ENCODE measurements around the gene CARD14.

CARD14 gene

DNA sequence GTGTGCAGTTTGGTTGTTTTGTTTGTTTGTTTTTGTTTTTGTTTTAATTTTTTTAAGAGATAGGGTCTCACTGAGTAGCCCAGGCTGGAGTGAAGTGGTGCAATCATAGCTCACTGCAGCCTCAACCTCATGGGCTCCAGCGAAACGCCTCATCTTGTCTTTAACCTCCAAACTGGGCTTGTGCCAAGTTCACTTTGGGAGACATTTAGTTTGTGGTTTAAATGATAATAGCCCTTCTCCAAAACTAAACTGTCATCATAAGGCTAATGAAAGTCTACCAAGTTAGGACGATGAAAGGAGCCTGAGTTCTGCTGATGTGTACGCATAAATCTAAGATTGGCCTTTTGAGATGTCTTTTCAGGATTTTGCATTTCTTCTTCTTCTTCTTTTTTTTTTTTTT is 6.5 kb upstream of the CARD14 start:
- Mint-ChIP-seq H3K27me3 (ENCODE audit: low read depth) (peaks cover 10% of the 10 kb centered on the region), H3K4me1 (ENCODE audit: low read depth) (no peaks in the 10 kb centered on the region), H3K27ac (no peak overlapping the region), H3K4me3 (no peak overlapping the region), H3K9me3 (no peaks in the 10 kb centered on the region), H3K36me3 (ENCODE audit: low read depth) (no peaks in the 10 kb centered on the region)
- no peak for DNase-seq (ENCODE audit: low spot score)

DNA sequence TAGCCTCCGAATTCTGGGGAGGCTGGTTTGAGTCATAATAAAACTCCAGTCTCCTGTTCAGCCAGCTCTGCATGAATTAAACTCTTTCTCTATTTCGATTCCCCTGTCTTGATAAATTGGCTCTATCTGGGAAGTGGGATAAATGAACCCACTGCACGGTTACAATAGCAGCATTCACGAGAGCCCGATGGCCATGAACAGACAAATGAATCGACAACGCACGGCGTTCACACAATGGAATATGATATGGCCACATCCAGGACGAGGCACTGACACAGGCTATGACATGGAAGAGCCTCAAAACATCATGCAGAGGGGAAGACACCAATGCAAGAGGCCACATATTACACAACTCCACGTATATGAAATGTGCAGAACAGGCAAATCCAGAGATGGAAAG is 5.6 kb upstream of the CARD14 start:
- no peak overlapping the region for H3K4me3 Mint-ChIP-seq
- no peaks in the 10 kb centered on the region for H3K36me3 Mint-ChIP-seq (ENCODE audit: low read depth)
- H3K9me3 Mint-ChIP-seq: no peaks in the 10 kb centered on the region
- DNase-seq (ENCODE audit: low spot score): no peak
- no peak overlapping the region for H3K27ac Mint-ChIP-seq
- peaks cover 10% of the 10 kb centered on the region for H3K27me3 Mint-ChIP-seq (ENCODE audit: low read depth)
- H3K4me1 Mint-ChIP-seq (ENCODE audit: low read depth): no peaks in the 10 kb centered on the region

DNA sequence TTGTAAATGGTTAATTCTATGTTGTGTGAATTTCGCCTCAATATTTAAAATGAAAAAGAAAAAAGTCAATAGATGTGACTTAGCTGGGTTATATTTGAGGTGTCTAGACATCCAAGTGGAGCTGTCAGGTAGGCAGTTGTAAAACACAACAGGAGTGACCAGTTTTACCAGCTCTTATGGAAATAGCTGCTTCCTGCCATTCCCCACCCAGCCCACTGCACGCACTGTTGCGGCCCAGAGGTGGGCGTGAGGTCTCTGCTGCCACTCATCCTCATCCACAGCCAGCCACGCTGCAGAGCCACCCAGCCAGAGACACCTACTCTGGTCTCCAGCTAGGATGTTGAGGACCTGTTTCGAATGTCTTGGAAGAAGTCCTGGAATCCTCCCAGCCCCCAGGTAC is 3.4 kb upstream of the CARD14 start:
- H3K9me3 Mint-ChIP-seq: no peaks in the 10 kb centered on the region
- H3K36me3 Mint-ChIP-seq (ENCODE audit: low read depth): no peaks in the 10 kb centered on the region
- DNase-seq (ENCODE audit: low spot score): no peak
- no peak overlapping the region for H3K4me3 Mint-ChIP-seq
- H3K27ac Mint-ChIP-seq: no peak overlapping the region
- H3K27me3 Mint-ChIP-seq (ENCODE audit: low read depth): no peaks in the 10 kb centered on the region
- H3K4me1 Mint-ChIP-seq (ENCODE audit: low read depth): no peaks in the 10 kb centered on the region

DNA sequence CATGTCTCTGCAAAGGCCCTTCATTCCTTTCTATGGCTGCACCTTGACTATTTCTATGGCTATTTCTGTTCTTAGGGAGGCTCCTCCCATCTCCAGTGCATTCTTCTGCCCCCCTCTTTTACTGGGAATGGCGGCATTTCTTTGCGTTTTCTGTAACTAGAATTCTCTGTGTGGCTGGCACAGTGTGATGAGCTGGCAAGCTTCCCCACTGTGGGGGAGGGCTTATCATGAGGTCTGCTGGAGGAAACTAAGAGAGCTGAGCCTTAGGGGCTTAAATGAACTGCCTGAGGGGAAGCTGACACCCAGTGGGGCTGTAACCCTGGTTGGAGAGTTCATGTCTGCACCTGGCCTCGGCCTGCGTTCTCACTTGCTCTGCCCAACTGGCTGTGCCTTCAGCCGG is 1.5 kb upstream of the CARD14 start:
- no peak for DNase-seq (ENCODE audit: low spot score)

DNA sequence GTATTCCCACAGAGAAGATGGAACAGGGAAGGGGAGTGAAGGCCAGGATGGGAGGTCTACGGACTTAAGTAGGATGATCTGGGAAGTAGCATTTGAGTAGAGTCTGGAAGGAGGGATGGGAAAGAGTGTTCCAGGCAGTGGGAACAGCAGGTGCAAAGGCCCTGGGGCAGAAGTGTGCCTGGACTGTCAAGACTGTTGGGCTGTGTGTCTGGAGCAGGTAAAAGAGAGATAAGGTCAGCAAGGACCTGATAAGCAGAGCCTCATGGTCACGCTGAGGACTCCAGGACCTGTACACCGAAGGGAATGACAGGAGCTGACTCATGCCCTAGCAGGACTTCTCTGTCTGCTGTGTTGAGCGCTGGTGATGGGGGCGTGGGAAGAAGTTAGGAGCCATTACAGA is 723 bp upstream of the CARD14 start:
- Mint-ChIP-seq H3K27ac (no peak overlapping the region), H3K4me1 (ENCODE audit: low read depth) (no peaks in the 10 kb centered on the region), H3K27me3 (ENCODE audit: low read depth) (no peaks in the 10 kb centered on the region), H3K36me3 (ENCODE audit: low read depth) (no peaks in the 10 kb centered on the region), H3K9me3 (no peaks in the 10 kb centered on the region), H3K4me3 (no peak overlapping the region)
- DNase-seq (ENCODE audit: low spot score): no peak

More for the DNA sequence above, 1.5 kb upstream of the CARD14 start:
- Mint-ChIP-seq H3K27ac (no peak overlapping the region), H3K4me1 (ENCODE audit: low read depth) (no peaks in the 10 kb centered on the region), H3K27me3 (ENCODE audit: low read depth) (no peaks in the 10 kb centered on the region), H3K36me3 (ENCODE audit: low read depth) (no peaks in the 10 kb centered on the region), H3K9me3 (no peaks in the 10 kb centered on the region), H3K4me3 (no peak overlapping the region)

DNA sequence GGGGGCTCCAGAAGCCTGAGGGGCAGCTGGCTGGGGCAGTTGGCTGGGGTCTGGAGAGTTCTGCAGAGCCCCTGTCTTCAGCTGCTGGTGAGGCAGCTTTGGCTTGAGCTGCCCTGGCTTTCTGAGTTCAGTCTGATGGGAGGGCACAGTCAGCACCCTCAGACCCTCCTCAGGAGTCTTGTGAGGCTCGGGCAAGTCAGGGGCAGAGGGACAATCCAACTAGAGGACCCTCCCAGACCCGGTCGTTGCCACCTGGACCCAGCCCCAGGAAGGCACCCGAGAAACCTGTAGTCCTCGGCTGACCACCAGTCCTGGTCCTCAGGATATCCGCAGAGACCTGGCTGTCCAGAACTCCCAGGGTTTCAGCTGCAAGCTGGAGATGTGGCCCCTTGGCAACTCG is 1.9 kb downstream of the CARD14 start:
- DNase-seq (ENCODE audit: low spot score): no peak
- H3K27ac Mint-ChIP-seq: no peak overlapping the region
- H3K9me3 Mint-ChIP-seq: no peaks in the 10 kb centered on the region
- no peak overlapping the region for H3K4me3 Mint-ChIP-seq
- no peaks in the 10 kb centered on the region for H3K4me1 Mint-ChIP-seq (ENCODE audit: low read depth)
- H3K27me3 Mint-ChIP-seq (ENCODE audit: low read depth): peaks cover 2% of the 10 kb centered on the region
- H3K36me3 Mint-ChIP-seq (ENCODE audit: low read depth): no peaks in the 10 kb centered on the region

DNA sequence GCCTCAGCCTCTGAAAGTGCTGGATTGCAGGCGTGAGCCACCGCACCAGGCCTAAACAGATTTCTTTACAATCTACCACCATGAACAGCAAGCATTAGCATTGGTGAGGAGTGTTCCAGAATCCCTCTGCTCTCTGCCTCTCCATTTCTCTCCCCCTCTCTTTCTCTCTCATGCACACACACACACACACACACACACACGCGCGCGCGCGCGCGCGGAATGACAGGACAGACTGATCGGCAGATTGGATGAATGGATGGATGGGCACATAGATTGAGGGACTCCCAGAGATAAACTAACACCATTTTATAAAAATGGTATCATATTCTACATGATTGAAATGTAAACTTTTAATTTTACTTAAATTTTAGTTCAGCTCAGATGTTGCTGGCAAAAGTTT is 3.3 kb downstream of the CARD14 start:
- no peak overlapping the region for H3K27ac Mint-ChIP-seq
- no peaks in the 10 kb centered on the region for H3K4me1 Mint-ChIP-seq (ENCODE audit: low read depth)
- no peaks in the 10 kb centered on the region for H3K36me3 Mint-ChIP-seq (ENCODE audit: low read depth)
- DNase-seq (ENCODE audit: low spot score): no peak
- H3K9me3 Mint-ChIP-seq: no peaks in the 10 kb centered on the region
- H3K27me3 Mint-ChIP-seq (ENCODE audit: low read depth): peaks cover 2% of the 10 kb centered on the region
- H3K4me3 Mint-ChIP-seq: no peak overlapping the region

DNA sequence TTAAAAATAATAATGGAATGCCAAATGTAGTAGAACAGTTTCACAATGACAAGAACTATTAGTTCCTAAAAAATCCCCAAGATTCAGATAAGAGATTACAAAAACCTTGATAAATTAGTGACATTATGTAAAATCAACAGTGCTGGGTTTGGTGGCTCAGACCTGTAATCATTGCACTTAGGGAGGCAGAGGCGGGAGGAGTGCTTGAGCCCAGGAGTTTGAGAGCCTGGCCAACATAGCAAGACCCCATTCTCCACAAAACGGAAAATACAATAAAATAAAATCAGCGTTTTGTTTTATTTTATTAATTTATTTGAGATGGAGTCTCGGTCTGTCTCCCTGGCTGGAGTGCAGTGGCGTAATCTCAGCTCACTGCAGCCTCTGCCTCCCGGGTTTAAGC is 4.1 kb downstream of the CARD14 start:
- Mint-ChIP-seq H3K27me3 (ENCODE audit: low read depth) (peaks cover 2% of the 10 kb centered on the region), H3K4me1 (ENCODE audit: low read depth) (no peaks in the 10 kb centered on the region), H3K27ac (no peak overlapping the region), H3K9me3 (no peaks in the 10 kb centered on the region), H3K4me3 (no peak overlapping the region), H3K36me3 (ENCODE audit: low read depth) (no peaks in the 10 kb centered on the region)
- DNase-seq (ENCODE audit: low spot score): no peak

DNA sequence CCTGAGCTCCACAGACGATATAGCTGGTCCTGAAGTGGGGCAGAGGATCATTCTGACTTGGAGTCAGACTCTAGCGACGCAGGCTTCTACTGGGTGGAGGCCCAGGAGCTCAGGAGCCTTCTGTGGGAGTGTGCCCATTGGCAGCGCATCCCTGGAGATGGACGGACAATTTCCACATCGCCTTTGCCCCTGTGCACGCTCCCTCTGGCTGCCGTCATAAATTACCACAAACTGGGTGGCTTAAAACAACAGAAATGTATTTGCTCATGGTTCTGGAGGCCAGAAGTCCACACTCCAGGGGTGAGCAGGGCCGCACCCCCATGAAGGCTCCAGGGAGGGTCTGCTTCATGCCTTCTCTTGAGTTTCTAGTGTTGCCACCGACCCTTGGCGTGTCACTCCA is 6.9 kb downstream of the CARD14 start:
- no peak overlapping the region for H3K4me3 Mint-ChIP-seq
- no peak for DNase-seq (ENCODE audit: low spot score)
- no peaks in the 10 kb centered on the region for H3K9me3 Mint-ChIP-seq
- no peak overlapping the region for H3K27ac Mint-ChIP-seq
- no peaks in the 10 kb centered on the region for H3K36me3 Mint-ChIP-seq (ENCODE audit: low read depth)
- no peaks in the 10 kb centered on the region for H3K4me1 Mint-ChIP-seq (ENCODE audit: low read depth)
- peaks cover 2% of the 10 kb centered on the region for H3K27me3 Mint-ChIP-seq (ENCODE audit: low read depth)

DNA sequence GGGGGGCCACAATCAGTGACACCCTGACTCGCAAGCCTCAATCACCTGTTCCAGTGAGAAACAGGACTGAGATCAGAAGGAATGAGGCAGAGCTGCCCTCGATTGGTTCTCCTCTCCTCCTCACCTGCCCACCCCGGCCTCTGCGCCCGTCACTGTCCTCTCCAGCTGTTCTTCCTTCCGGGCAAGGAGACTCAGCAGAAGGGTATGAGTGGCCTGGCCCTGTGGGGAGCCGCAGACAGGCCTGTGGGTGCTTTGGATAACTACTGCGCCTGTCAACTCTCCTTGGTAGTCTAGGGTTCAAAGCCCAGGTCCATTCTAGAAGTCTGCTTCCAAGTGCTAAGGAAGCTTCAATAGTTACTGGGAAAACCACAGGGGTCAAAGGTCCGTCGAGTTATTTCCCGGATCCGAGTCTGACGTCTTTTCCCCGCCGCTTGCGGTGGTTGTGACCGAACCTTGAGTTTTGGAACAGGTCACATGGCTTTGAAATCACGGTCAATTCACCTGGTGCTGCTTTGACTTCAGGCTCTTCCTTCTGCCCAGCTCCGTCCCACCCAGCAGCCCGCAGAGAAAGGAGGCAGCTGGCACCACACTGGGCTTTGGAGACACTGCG is 8.3 kb downstream of the CARD14 start:
- DNase-seq (ENCODE audit: low spot score): no peak
- Mint-ChIP-seq H3K4me3 (no peak overlapping the region), H3K9me3 (no peaks in the 10 kb centered on the region), H3K4me1 (ENCODE audit: low read depth) (no peaks in the 10 kb centered on the region), H3K36me3 (ENCODE audit: low read depth) (no peaks in the 10 kb centered on the region), H3K27me3 (ENCODE audit: low read depth) (peaks cover 2% of the 10 kb centered on the region), H3K27ac (no peak overlapping the region)

DNA sequence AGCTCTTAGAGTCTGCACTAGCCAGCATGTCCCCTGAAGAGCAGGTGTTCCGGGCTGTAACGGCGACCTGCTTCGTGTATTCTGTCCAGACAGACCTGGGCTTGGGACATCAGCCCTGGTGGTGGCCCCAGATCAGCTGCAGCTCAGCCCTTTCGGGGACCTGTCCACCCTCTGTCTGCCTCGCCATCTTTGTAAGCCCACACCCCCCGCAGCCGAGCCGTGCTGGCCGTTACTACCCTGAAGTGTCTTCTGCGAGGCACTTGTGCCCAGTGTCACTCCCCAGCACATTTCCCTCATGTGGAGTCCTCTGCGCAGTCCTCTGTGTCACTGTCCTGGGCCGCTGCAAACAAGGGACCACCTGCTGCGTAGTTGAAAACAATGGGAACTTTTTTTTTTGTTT is 10.4 kb downstream of the CARD14 start:
- no peak overlapping the region for H3K27ac Mint-ChIP-seq
- DNase-seq (ENCODE audit: low spot score): no peak

DNA sequence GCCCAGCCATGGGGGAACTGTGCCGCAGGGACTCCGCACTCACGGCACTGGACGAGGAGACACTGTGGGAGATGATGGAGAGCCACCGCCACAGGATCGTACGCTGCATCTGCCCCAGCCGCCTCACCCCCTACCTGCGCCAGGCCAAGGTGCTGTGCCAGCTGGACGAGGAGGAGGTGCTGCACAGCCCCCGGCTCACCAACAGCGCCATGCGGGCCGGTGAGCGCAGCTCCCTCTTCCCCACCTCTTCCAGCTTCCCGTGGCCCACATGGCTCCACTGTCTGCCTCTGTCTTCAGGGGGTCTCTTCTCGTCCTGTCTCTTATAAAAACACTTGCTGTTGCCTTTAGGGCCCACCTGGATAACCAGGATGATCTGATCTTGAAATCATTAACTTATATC is 11.6 kb downstream of the CARD14 start:
- H3K36me3 Mint-ChIP-seq (ENCODE audit: low read depth): no peaks in the 10 kb centered on the region
- no peaks in the 10 kb centered on the region for H3K9me3 Mint-ChIP-seq
- H3K4me3 Mint-ChIP-seq: no peak overlapping the region
- H3K27ac Mint-ChIP-seq: no peak overlapping the region
- DNase-seq (ENCODE audit: low spot score): no peak
- H3K4me1 Mint-ChIP-seq (ENCODE audit: low read depth): no peaks in the 10 kb centered on the region
- H3K27me3 Mint-ChIP-seq (ENCODE audit: low read depth): no peaks in the 10 kb centered on the region

More for the DNA sequence above, 10.4 kb downstream of the CARD14 start:
- H3K36me3 Mint-ChIP-seq (ENCODE audit: low read depth): no peaks in the 10 kb centered on the region
- H3K4me3 Mint-ChIP-seq: no peak overlapping the region
- H3K27me3 Mint-ChIP-seq (ENCODE audit: low read depth): peaks cover 2% of the 10 kb centered on the region
- no peaks in the 10 kb centered on the region for H3K4me1 Mint-ChIP-seq (ENCODE audit: low read depth)
- H3K9me3 Mint-ChIP-seq: no peaks in the 10 kb centered on the region

DNA sequence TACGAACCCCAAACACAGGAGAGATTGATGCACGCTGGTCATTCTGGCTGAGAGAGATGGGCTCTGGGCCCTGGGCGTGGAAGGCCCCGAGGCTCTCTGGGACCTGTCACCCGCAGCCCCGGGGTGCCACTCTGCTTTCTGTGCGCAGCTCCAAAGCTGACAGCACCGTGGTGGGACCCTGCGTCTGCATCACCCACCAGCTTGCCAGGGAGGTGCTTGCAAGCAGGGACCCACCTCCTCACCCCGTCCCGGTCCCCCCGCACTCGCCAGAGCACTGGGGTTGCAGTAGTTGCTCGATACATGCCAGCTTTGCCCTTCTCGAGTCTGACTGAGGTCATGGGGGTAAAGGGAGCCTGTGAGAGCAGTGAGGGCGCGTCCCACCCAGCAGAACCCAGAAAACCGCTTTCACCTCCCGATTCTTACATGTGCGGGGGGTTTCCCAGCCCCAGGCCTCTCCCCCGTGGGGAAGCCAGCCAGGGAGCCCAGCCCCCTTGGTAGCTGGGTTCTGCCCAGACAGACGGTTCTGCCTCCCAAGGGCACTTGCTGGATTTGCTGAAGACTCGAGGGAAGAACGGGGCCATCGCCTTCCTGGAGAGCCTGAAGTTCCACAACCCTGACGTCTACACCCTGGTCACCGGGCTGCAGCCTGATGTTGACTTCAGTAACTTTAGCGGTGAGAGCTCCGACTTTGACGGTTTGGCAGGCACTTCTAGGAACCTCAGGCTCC is 12.5 kb downstream of the CARD14 start:
- H3K27ac Mint-ChIP-seq: no peak overlapping the region
- no peaks in the 10 kb centered on the region for H3K4me1 Mint-ChIP-seq (ENCODE audit: low read depth)
- H3K36me3 Mint-ChIP-seq (ENCODE audit: low read depth): no peaks in the 10 kb centered on the region
- H3K9me3 Mint-ChIP-seq: no peaks in the 10 kb centered on the region
- peaks cover 3% of the 10 kb centered on the region for H3K27me3 Mint-ChIP-seq (ENCODE audit: low read depth)
- H3K4me3 Mint-ChIP-seq: no peak overlapping the region
- no peak for DNase-seq (ENCODE audit: low spot score)

DNA sequence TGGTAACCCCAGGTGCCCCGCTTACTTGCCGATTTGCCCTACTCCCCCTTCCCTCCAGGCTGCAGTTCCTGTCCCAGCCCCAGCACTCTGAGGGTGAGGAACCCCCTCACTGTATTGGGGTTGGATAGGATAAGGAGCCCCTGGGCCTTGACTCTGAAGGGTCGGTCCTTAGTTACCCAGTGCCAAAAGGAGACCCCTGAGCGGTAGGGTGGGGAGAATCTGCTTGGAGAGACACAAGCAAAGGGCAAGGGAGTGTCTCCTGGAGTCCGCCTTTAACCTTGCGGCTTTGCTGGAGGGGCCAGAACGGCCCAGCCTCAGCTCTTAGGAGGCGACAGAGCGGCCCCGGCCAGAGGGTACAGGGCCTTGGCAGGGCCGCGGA is 13.0 kb downstream of the CARD14 start:
- H3K9me3 Mint-ChIP-seq: no peaks in the 10 kb centered on the region
- no peaks in the 10 kb centered on the region for H3K4me1 Mint-ChIP-seq (ENCODE audit: low read depth)
- no peak overlapping the region for H3K4me3 Mint-ChIP-seq
- H3K27ac Mint-ChIP-seq: no peak overlapping the region
- no peaks in the 10 kb centered on the region for H3K36me3 Mint-ChIP-seq (ENCODE audit: low read depth)
- peaks cover 3% of the 10 kb centered on the region for H3K27me3 Mint-ChIP-seq (ENCODE audit: low read depth)
- no peak for DNase-seq (ENCODE audit: low spot score)

All from T-helper 2 cell treated with Interferon-gamma antibody and Interleukin-4, amounts not matched to agents 5 μg/mL and 100 μg/mL, for 36 hours (primary cell).